LNCAP (cell line): Measurements from ENCODE around the gene PICALM.

Experiments used
- CTCF ChIP-seq: fragments of 450-650 bp; IDR thresholded peaks from 2 replicates; pipeline ENCODE4 v1.5.1; 2017; ENCODE audit warnings: mild to moderate bottlenecking

PICALM gene

GRCh38 chr11:86108191-86108590 is 39.3 kb upstream of the PICALM start:
- no peak for TF ChIP-seq CTCF

- TF ChIP-seq CTCF: no peak
These were observed 38.0 kb upstream of the PICALM start for GRCh38 chr11:86106916-86107315.

- no peak for TF ChIP-seq CTCF
These were observed 34.9 kb upstream of the PICALM start for GRCh38 chr11:86103808-86104207.

- TF ChIP-seq CTCF: no peak
These were observed 33.1 kb upstream of the PICALM start for GRCh38 chr11:86101941-86102407.

GRCh38 chr11:86101493-86101892 is 32.6 kb upstream of the PICALM start:
- TF ChIP-seq CTCF: no peak

GRCh38 chr11:86099874-86100273 is 31.0 kb upstream of the PICALM start:
- TF ChIP-seq CTCF: no peak

GRCh38 chr11:86097980-86098379 is 29.1 kb upstream of the PICALM start:
- no peak for TF ChIP-seq CTCF

- TF ChIP-seq CTCF: no peak
These were observed 22.7 kb upstream of the PICALM start for GRCh38 chr11:86091566-86091965.
